ENCODE measurements around the gene PIK3R3.

PIK3R3 gene

GRCh38 chr1:46081206-46081605 is 51.2 kb downstream of the PIK3R3 start:
- Histone ChIP-seq H3K9me2 (ENCODE audit: low read depth, low read length) (no peaks in the 10 kb centered on the region), H3K27ac (ENCODE audit: low read depth, low read length, poor library complexity, severe bottlenecking) (no peak overlapping the region), H3K4me3 (ENCODE audit: low read depth, low read length, poor library complexity, severe bottlenecking) (no peak overlapping the region), H3K9me3 (ENCODE audit: low read length) (peaks cover 3% of the 10 kb centered on the region; the same call in 1 of the 2 replicates), H3K9ac (ENCODE audit: low read length) (no peak overlapping the region), H3F3A (ENCODE audit: insufficient read depth, low read length) (no peaks in the 10 kb centered on the region), H3K79me2 (ENCODE audit: insufficient read depth, low read length) (no peaks in the 10 kb centered on the region), H2AFZ (ENCODE audit: low read length) (no peak overlapping the region), H3K27me3 (ENCODE audit: insufficient read depth, low read length) (no peaks in the 10 kb centered on the region), H3K4me1 (ENCODE audit: insufficient read depth, low read length, severe bottlenecking) (no peaks in the 10 kb centered on the region), H3K36me3 (ENCODE audit: insufficient read depth, low read length) (peaks cover 4% of the 10 kb centered on the region; the same call in 1 of the 2 replicates), H3K4me2 (ENCODE audit: low read length) (no peak overlapping the region), H4K20me1 (ENCODE audit: insufficient read depth, low read length) (no peaks in the 10 kb centered on the region)
- TF ChIP-seq CTCF (IDR thresholded peaks at IDR 0.05; ENCODE audit: low read length), result no peak
- no peak for TF ChIP-seq EZH2 (IDR thresholded peaks at IDR 0.05; ENCODE audit: borderline replicate concordance, low read length)

GRCh38 chr1:46080257-46080656 is 52.2 kb downstream of the PIK3R3 start:
- Histone ChIP-seq H3F3A (ENCODE audit: insufficient read depth, low read length) (no peaks in the 10 kb centered on the region), H3K9me2 (ENCODE audit: low read depth, low read length) (no peaks in the 10 kb centered on the region), H3K4me2 (ENCODE audit: low read length) (no peak overlapping the region), H3K27me3 (ENCODE audit: insufficient read depth, low read length) (no peaks in the 10 kb centered on the region), H4K20me1 (ENCODE audit: insufficient read depth, low read length) (no peaks in the 10 kb centered on the region), H2AFZ (ENCODE audit: low read length) (no peak overlapping the region), H3K36me3 (ENCODE audit: insufficient read depth, low read length) (peaks cover 4% of the 10 kb centered on the region; the same call in 1 of the 2 replicates), H3K27ac (ENCODE audit: low read depth, low read length, poor library complexity, severe bottlenecking) (no peak overlapping the region), H3K4me1 (ENCODE audit: insufficient read depth, low read length, severe bottlenecking) (no peaks in the 10 kb centered on the region), H3K79me2 (ENCODE audit: insufficient read depth, low read length) (no peaks in the 10 kb centered on the region), H3K9ac (ENCODE audit: low read length) (no peak overlapping the region), H3K9me3 (ENCODE audit: low read length) (peaks cover 3% of the 10 kb centered on the region; the same call in 1 of the 2 replicates), H3K4me3 (ENCODE audit: low read depth, low read length, poor library complexity, severe bottlenecking) (no peak overlapping the region)
- no peak for TF ChIP-seq EZH2 (IDR thresholded peaks at IDR 0.05; ENCODE audit: borderline replicate concordance, low read length)
- no peak for TF ChIP-seq CTCF (IDR thresholded peaks at IDR 0.05; ENCODE audit: low read length)

GRCh38 chr1:46077644-46078043 is 54.8 kb downstream of the PIK3R3 start:
- TF ChIP-seq CTCF (IDR thresholded peaks at IDR 0.05; ENCODE audit: low read length) (no peak), EZH2 (IDR thresholded peaks at IDR 0.05; ENCODE audit: borderline replicate concordance, low read length) (no peak)
- no peak overlapping the region for H3K4me2 ChIP-seq (ENCODE audit: low read length)
- H2AFZ ChIP-seq (ENCODE audit: low read length), result no peak overlapping the region
- H3K4me3 ChIP-seq (ENCODE audit: low read depth, low read length, poor library complexity, severe bottlenecking), result no peak overlapping the region
- H3K36me3 ChIP-seq (ENCODE audit: insufficient read depth, low read length), result peaks cover 4% of the 10 kb centered on the region; the same call in 1 of the 2 replicates
- H4K20me1 ChIP-seq (ENCODE audit: insufficient read depth, low read length), result no peaks in the 10 kb centered on the region
- H3K79me2 ChIP-seq (ENCODE audit: insufficient read depth, low read length), result no peaks in the 10 kb centered on the region
- H3K4me1 ChIP-seq (ENCODE audit: insufficient read depth, low read length, severe bottlenecking), result no peaks in the 10 kb centered on the region
- H3K9ac ChIP-seq (ENCODE audit: low read length), result no peak overlapping the region
- H3K9me2 ChIP-seq (ENCODE audit: low read depth, low read length), result no peaks in the 10 kb centered on the region
- no peaks in the 10 kb centered on the region for H3K9me3 ChIP-seq (ENCODE audit: low read length)
- no peaks in the 10 kb centered on the region for H3K27me3 ChIP-seq (ENCODE audit: insufficient read depth, low read length)
- H3K27ac ChIP-seq (ENCODE audit: low read depth, low read length, poor library complexity, severe bottlenecking), result no peak overlapping the region
- no peaks in the 10 kb centered on the region for H3F3A ChIP-seq (ENCODE audit: insufficient read depth, low read length)

All from OCI-LY1 (cell line).